Gastrocnemius medialis (tissue), 4 donors: ENCODE data around the gene TBC1D8.

Experiments
- POLR2A ChIP-seq, 2 donors: fragments of 450-650 bp; IDR thresholded peaks; one replicate each; pipeline ENCODE4 v1.6.1; 2017; ENCODE audit warnings: antibody characterized with exemption in 2 of 2, mild to moderate bottlenecking in 2 of 2, moderate library complexity in 2 of 2
- TF ChIP-seq, protein P1 (sequence below), 5 experiments: fragments of 450-650 bp in 3 of 5; fragments of 200-600 bp in 2 of 5; sonication (generic) in 2 of 5; IDR thresholded peaks in 4 of 5; conservative IDR thresholded peaks in 1 of 5; 1 replicate in 4 of 5; 2 replicates in 1 of 5; pipeline ENCODE4 v1.5.1; 2016 to 2019; ENCODE audit warnings: antibody characterized with exemption in 5 of 5, mild to moderate bottlenecking in 3 of 5, moderate library complexity in 3 of 5

- TF ChIP-seq, protein P1, sequence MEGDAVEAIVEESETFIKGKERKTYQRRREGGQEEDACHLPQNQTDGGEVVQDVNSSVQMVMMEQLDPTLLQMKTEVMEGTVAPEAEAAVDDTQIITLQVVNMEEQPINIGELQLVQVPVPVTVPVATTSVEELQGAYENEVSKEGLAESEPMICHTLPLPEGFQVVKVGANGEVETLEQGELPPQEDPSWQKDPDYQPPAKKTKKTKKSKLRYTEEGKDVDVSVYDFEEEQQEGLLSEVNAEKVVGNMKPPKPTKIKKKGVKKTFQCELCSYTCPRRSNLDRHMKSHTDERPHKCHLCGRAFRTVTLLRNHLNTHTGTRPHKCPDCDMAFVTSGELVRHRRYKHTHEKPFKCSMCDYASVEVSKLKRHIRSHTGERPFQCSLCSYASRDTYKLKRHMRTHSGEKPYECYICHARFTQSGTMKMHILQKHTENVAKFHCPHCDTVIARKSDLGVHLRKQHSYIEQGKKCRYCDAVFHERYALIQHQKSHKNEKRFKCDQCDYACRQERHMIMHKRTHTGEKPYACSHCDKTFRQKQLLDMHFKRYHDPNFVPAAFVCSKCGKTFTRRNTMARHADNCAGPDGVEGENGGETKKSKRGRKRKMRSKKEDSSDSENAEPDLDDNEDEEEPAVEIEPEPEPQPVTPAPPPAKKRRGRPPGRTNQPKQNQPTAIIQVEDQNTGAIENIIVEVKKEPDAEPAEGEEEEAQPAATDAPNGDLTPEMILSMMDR (IDR thresholded peaks at IDR 0.05 in 4 of 5, conservative IDR thresholded peaks at IDR 0.05 in 1 of 5) = no peak
- TF ChIP-seq POLR2A (IDR thresholded peaks at IDR 0.05) = no peak
Measured at GRCh38 chr2:101116348-101116747, 34.8 kb downstream of the TBC1D8 start.
